GM19397 (cell line): ENCODE data around the gene PRR22.
A peak's percentile ranks its signal among the peaks of the same experiment; 100 is the strongest.
"Not testable (repeated sequence)": the region's sequence is repeated elsewhere in the genome, so short reads cannot be mapped to it uniquely, and the experiment has no call there.

ENCODE experiments used
- ATAC-seq: cut with Tn5 transposase; IDR thresholded peaks from one replicate; pipeline ENCODE4 v1.9.1; 2021; ENCODE audit warnings: mild to moderate bottlenecking, moderate library complexity; ENCODE audit not compliant: unreplicated experiment

PRR22 gene

GRCh38 chr19:5792224-5792623 is 7.7 kb upstream of the PRR22 start:
- no peak for ATAC-seq

GRCh38 chr19:5790559-5791520 is 6.3 kb upstream of the PRR22 start, which contains the start of gene DUS3L:
Gene DUS3L (minus strand): TSS chr19:5791163. CDS start chr19:5791141, 22 bp downstream.
- peak; percentile 90 for ATAC-seq

GRCh38 chr19:5789886-5790558 is 5.5 kb upstream of the PRR22 start:
- ATAC-seq = no peak

- ATAC-seq = no peak
Measured at GRCh38 chr19:5789351-5789761, 4.8 kb upstream of the PRR22 start.

- ATAC-seq = no peak
Measured at GRCh38 chr19:5788422-5788821, 3.9 kb upstream of the PRR22 start.

- no peak for ATAC-seq
Measured at GRCh38 chr19:5787409-5788182, 3.0 kb upstream of the PRR22 start.

- ATAC-seq = no peak
Measured at GRCh38 chr19:5786593-5787408, 2.3 kb upstream of the PRR22 start.

GRCh38 chr19:5785423-5785822 is 877 bp upstream of the PRR22 start:
- no peak for ATAC-seq

GRCh38 chr19:5782945-5783919 is 1.3 kb downstream of the PRR22 start:
- ATAC-seq = no peak

- no peak for ATAC-seq
Measured at GRCh38 chr19:5782322-5782721, 2.2 kb downstream of the PRR22 start.

GRCh38 chr19:5780916-5781315 is 3.6 kb downstream of the PRR22 start:
- ATAC-seq = not testable (repeated sequence)

- no peak for ATAC-seq
Measured at GRCh38 chr19:5778402-5778801, 6.1 kb downstream of the PRR22 start.

GRCh38 chr19:5775668-5776309 is 8.8 kb downstream of the PRR22 start:
- no peak for ATAC-seq

- no peak for ATAC-seq
Measured at GRCh38 chr19:5774921-5775320, 9.6 kb downstream of the PRR22 start.

- ATAC-seq = no peak
Measured at GRCh38 chr19:5773276-5773675, 11.3 kb downstream of the PRR22 start.

GRCh38 chr19:5772416-5772815 is 12.1 kb downstream of the PRR22 start:
- ATAC-seq = no peak

- ATAC-seq = no peak
Measured at GRCh38 chr19:5767949-5768348, 16.6 kb downstream of the PRR22 start.

GRCh38 chr19:5765220-5765619 is 19.3 kb downstream of the PRR22 start:
- ATAC-seq = no peak
